Measurements from ENCODE around the gene PCK1. TPM values are rescaled to one million over a fixed set of nuclear protein-coding genes. Genes with fewer than 3 reads are reported as not detected.

Gene PCK1
- total and polyA plus RNA-seq, 2 donors (not counting 1 experiment from before 2014, with no cell fraction given) = under 0.01 TPM; not detected in 1

DNA sequence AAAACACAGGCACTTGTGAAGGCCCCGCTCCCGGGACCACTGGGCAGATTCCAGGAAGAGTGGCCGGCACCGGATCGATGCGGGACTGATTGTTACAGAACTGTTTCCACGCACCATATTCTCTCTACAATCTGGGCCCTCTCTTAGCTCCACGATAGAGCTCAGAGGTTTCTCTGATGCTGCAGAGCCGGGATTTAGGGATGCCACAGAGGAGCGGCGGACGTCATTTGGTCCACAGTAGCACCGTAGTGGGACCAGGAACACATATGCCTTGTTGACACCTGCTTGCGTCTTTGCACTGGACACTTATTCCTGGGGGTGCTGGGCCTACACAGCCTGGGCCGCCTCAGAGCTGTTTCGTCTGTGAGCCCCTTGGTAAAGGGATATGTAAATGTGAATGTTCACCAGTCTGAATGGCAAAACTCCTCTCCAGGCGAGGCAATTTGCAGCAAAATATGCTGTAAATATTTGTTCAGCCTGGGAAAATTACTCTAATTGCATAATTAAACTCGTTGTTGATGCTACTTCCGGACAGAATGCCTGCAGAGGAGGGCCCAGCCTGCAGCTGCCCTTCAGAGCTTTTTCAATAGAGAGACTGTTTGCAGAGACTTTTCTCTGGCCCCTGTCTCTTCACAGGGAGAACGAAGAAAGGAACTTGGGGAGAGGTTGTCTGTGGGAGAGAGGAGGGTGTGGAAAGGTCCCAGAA lies 9.4 kb downstream of the PCK1 start:
- Histone ChIP-seq H4K20me1 (ENCODE audit: control insufficient read depth, extremely low read depth, insufficient read depth, low read length) (no peaks in the 10 kb centered on the region), H3K27ac (ENCODE audit: insufficient read depth, low read length) (no peak overlapping the region), H3K4me2 (ENCODE audit: extremely low read depth, insufficient read depth, low read length) (no peak overlapping the region), H3K9ac (ENCODE audit: insufficient read depth, low read length) (no peak overlapping the region), H3K9me3 (ENCODE audit: control insufficient read depth, insufficient read depth, low read depth, low read length) (no peaks in the 10 kb centered on the region), H3K4me3 (replicated peaks in 1 of 4; ENCODE audit: control extremely low read depth in 1 of 4, insufficient read depth in 1 of 4, low read depth in 3 of 4, low read length in 4 of 4) (no peak overlapping the region), H3K4me1 (ENCODE audit: control insufficient read depth, extremely low read depth, insufficient read depth, low read length) (no peaks in the 10 kb centered on the region), H3K79me2 (ENCODE audit: control insufficient read depth, insufficient read depth, low read length) (no peaks in the 10 kb centered on the region), H2AFZ (ENCODE audit: low read length) (no peak overlapping the region), H3K27me3 (ENCODE audit: control insufficient read depth, insufficient read depth, low read length) (no peaks in the 10 kb centered on the region), H3K36me3 (ENCODE audit: control insufficient read depth, insufficient read depth, low read length) (no peaks in the 10 kb centered on the region)
- TF ChIP-seq, protein P1, sequence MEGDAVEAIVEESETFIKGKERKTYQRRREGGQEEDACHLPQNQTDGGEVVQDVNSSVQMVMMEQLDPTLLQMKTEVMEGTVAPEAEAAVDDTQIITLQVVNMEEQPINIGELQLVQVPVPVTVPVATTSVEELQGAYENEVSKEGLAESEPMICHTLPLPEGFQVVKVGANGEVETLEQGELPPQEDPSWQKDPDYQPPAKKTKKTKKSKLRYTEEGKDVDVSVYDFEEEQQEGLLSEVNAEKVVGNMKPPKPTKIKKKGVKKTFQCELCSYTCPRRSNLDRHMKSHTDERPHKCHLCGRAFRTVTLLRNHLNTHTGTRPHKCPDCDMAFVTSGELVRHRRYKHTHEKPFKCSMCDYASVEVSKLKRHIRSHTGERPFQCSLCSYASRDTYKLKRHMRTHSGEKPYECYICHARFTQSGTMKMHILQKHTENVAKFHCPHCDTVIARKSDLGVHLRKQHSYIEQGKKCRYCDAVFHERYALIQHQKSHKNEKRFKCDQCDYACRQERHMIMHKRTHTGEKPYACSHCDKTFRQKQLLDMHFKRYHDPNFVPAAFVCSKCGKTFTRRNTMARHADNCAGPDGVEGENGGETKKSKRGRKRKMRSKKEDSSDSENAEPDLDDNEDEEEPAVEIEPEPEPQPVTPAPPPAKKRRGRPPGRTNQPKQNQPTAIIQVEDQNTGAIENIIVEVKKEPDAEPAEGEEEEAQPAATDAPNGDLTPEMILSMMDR (conservative IDR thresholded peaks at IDR 0.05 in 1 of 2, IDR thresholded peaks at IDR 0.05 in 1 of 2; ENCODE audit: low read depth in 1 of 2, low read length in 2 of 2) = no peak
- TF ChIP-seq EZH2 (IDR thresholded peaks at IDR 0.05; ENCODE audit: low read length, missing control alignments) = no peak
- no peak for DNase-seq (ENCODE audit: low read depth in 2 of 2)

GRCh38 chr20:57570920-57571319 lies 10.0 kb downstream of the PCK1 start:
- H3K79me2 ChIP-seq (ENCODE audit: control insufficient read depth, insufficient read depth, low read length) = no peaks in the 10 kb centered on the region
- H3K9me3 ChIP-seq (ENCODE audit: control insufficient read depth, insufficient read depth, low read depth, low read length) = no peaks in the 10 kb centered on the region
- no peak overlapping the region for H3K4me3 ChIP-seq (replicated peaks in 1 of 4; ENCODE audit: control extremely low read depth in 1 of 4, insufficient read depth in 1 of 4, low read depth in 3 of 4, low read length in 4 of 4)
- no peak for DNase-seq (ENCODE audit: low read depth in 2 of 2)
- no peak overlapping the region for H3K4me2 ChIP-seq (ENCODE audit: extremely low read depth, insufficient read depth, low read length)
- H3K27ac ChIP-seq (ENCODE audit: insufficient read depth, low read length) = no peak overlapping the region
- H3K36me3 ChIP-seq (ENCODE audit: control insufficient read depth, insufficient read depth, low read length) = no peaks in the 10 kb centered on the region
- H3K27me3 ChIP-seq (ENCODE audit: control insufficient read depth, insufficient read depth, low read length) = no peaks in the 10 kb centered on the region
- H2AFZ ChIP-seq (ENCODE audit: low read length) = no peak overlapping the region
- H3K4me1 ChIP-seq (ENCODE audit: control insufficient read depth, extremely low read depth, insufficient read depth, low read length) = no peaks in the 10 kb centered on the region
- H4K20me1 ChIP-seq (ENCODE audit: control insufficient read depth, extremely low read depth, insufficient read depth, low read length) = no peaks in the 10 kb centered on the region
- no peak overlapping the region for H3K9ac ChIP-seq (ENCODE audit: insufficient read depth, low read length)
- TF ChIP-seq, protein P1 (conservative IDR thresholded peaks at IDR 0.05 in 1 of 2, IDR thresholded peaks at IDR 0.05 in 1 of 2; ENCODE audit: low read depth in 1 of 2, low read length in 2 of 2) = no peak
- no peak for TF ChIP-seq EZH2 (IDR thresholded peaks at IDR 0.05; ENCODE audit: low read length, missing control alignments)

DNA sequence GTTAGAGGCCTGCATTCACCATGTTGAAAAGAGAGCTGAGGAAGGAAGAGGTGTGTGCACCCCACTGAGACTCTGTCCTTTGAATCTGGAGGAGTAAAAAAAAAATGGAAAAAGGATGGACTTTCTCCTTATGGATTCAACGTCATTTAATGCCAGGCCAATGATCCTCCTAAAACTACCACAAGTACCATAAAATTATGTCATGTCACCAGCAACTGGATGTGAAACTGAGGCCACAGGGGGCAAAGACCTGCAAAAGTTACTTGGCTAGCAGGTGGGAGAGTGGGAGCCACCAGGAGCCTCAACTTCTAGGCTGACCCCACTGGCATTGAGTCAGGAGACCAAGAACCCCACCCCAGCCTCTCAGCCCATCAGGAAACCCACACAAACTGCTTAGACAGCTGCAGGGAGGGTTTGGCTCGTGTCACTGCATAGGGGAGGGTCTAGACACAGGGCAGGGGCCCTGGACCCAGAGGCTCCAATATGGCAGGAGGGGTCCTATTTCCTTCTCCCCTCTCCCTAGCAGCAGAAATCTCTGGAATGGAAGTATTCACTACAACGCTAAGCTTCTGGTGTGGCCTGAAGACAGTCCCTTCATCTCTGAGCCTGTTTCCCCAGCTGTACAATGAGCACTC lies 11.0 kb downstream of the PCK1 start:
- Histone ChIP-seq H3K4me2 (ENCODE audit: extremely low read depth, insufficient read depth, low read length) (no peak overlapping the region), H2AFZ (ENCODE audit: low read length) (no peak overlapping the region), H3K4me3 (replicated peaks in 1 of 4; ENCODE audit: control extremely low read depth in 1 of 4, insufficient read depth in 1 of 4, low read depth in 3 of 4, low read length in 4 of 4) (no peak overlapping the region), H4K20me1 (ENCODE audit: control insufficient read depth, extremely low read depth, insufficient read depth, low read length) (no peaks in the 10 kb centered on the region), H3K27me3 (ENCODE audit: control insufficient read depth, insufficient read depth, low read length) (no peaks in the 10 kb centered on the region), H3K9me3 (ENCODE audit: control insufficient read depth, insufficient read depth, low read depth, low read length) (no peaks in the 10 kb centered on the region), H3K27ac (ENCODE audit: insufficient read depth, low read length) (no peak overlapping the region), H3K4me1 (ENCODE audit: control insufficient read depth, extremely low read depth, insufficient read depth, low read length) (no peaks in the 10 kb centered on the region), H3K36me3 (ENCODE audit: control insufficient read depth, insufficient read depth, low read length) (no peaks in the 10 kb centered on the region), H3K9ac (ENCODE audit: insufficient read depth, low read length) (no peak overlapping the region), H3K79me2 (ENCODE audit: control insufficient read depth, insufficient read depth, low read length) (no peaks in the 10 kb centered on the region)
- no peak for DNase-seq (ENCODE audit: low read depth in 2 of 2)
- TF ChIP-seq EZH2 (IDR thresholded peaks at IDR 0.05; ENCODE audit: low read length, missing control alignments) = no peak
- TF ChIP-seq, protein P1 (conservative IDR thresholded peaks at IDR 0.05 in 1 of 2, IDR thresholded peaks at IDR 0.05 in 1 of 2; ENCODE audit: low read depth in 1 of 2, low read length in 2 of 2) = no peak

Data from fibroblast of lung (primary cell).